Peyer's patch (tissue), 4 donors: ENCODE data around the gene COX8A. TPM values are rescaled to one million over a fixed set of nuclear protein-coding genes. Genes with fewer than 3 reads are reported as not detected.

Source experiments
- DNase-seq, 3 donors: peaks; one replicate each; pipeline ENCODE4 v3.0.0-alpha.2; 2017 to 2019
- H3K27ac ChIP-seq, 4 donors: fragments of 200-600 bp; sonication (generic); one replicate each; pipeline ENCODE4 v1.5.1; 2016 to 2019
- H3K27me3 ChIP-seq, 2 donors: fragments of 200-600 bp; sonication (generic); one replicate each; pipeline ENCODE4 v1.5.1; 2019
- H3K36me3 ChIP-seq, 3 donors: fragments of 200-600 bp; sonication (generic); one replicate each; pipeline ENCODE4 v1.5.1; 2016 to 2019
- H3K4me1 ChIP-seq, 4 donors: fragments of 200-600 bp; sonication (generic); one replicate each; pipeline ENCODE4 v1.5.1; 2016 to 2019
- H3K4me3 ChIP-seq, 4 donors: fragments of 200-600 bp; sonication (generic); 1 replicate in 3 of 4; 2 replicates in 1 of 4; pipeline ENCODE4 v1.5.1; 2016 to 2019; ENCODE audit warnings: mild to moderate bottlenecking in 1 of 4
- H3K9me3 ChIP-seq, 4 donors: fragments of 200-600 bp; sonication (generic); one replicate each; pipeline ENCODE4 v1.5.1; 2016 to 2019; ENCODE audit warnings: mild to moderate bottlenecking in 1 of 4
- POLR2A ChIP-seq, 2 donors: fragments of 450-650 bp; IDR thresholded peaks; one replicate each; pipeline ENCODE4 v1.5.1; 2017; ENCODE audit warnings: antibody characterized with exemption in 2 of 2, mild to moderate bottlenecking in 2 of 2, moderate library complexity in 2 of 2
- total RNA-seq, 4 donors: library from RNA; depleted of rRNA; stranded (reverse); fragments of >200 nt; gene quantifications; one replicate each; pipeline ENCODE4 v1.1.0, GENCODE V29; 2016
- TF ChIP-seq, protein P1 (sequence below), 6 experiments: fragments of 450-650 bp in 4 of 6; fragments of 200-600 bp in 2 of 6; sonication (generic) in 1 of 6; IDR thresholded peaks; one replicate each; pipeline ENCODE4 v1.5.1; 2017 to 2019; ENCODE audit warnings: antibody characterized with exemption in 6 of 6, mild to moderate bottlenecking in 3 of 6, moderate library complexity in 1 of 6

Gene COX8A
- total RNA-seq, 4 donors from 2014 or later: 390 to 1,297 (median 877) TPM

- Histone ChIP-seq H3K4me3 (no peak overlapping the region), H3K36me3 (no peaks in the 10 kb centered on the region), H3K27me3 (no peaks in the 10 kb centered on the region), H3K9me3 (no peaks in the 10 kb centered on the region), H3K4me1 (no peaks in the 10 kb centered on the region), H3K27ac (no peak overlapping the region)
- TF ChIP-seq, protein P1, sequence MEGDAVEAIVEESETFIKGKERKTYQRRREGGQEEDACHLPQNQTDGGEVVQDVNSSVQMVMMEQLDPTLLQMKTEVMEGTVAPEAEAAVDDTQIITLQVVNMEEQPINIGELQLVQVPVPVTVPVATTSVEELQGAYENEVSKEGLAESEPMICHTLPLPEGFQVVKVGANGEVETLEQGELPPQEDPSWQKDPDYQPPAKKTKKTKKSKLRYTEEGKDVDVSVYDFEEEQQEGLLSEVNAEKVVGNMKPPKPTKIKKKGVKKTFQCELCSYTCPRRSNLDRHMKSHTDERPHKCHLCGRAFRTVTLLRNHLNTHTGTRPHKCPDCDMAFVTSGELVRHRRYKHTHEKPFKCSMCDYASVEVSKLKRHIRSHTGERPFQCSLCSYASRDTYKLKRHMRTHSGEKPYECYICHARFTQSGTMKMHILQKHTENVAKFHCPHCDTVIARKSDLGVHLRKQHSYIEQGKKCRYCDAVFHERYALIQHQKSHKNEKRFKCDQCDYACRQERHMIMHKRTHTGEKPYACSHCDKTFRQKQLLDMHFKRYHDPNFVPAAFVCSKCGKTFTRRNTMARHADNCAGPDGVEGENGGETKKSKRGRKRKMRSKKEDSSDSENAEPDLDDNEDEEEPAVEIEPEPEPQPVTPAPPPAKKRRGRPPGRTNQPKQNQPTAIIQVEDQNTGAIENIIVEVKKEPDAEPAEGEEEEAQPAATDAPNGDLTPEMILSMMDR (IDR thresholded peaks at IDR 0.05): no peak
- no peak for TF ChIP-seq POLR2A (IDR thresholded peaks at IDR 0.05)
- no peak for DNase-seq
Measured at GRCh38 chr11:64020976-64021756, 46.7 kb downstream of the COX8A start.

DNA sequence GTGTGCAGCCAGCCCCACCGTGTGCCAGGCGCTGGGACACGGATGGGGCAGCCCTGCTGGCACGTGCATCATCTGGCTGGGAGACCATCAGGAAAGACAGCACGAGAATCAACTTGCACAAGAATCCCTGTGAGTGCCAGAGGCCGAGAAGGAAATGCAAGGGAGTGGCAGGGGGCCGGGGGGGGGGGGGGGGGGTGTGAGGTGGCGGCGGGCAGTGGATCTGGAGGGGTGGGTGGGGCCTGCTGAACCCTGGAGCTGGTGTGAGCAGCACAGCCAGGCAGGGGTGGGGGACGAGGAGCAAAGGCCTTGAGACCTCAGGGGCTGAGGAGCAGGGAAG lies 47.3 kb downstream of the COX8A start:
- Histone ChIP-seq H3K4me3 (no peak overlapping the region), H3K9me3 (no peaks in the 10 kb centered on the region), H3K4me1 (no peaks in the 10 kb centered on the region), H3K27ac (no peak overlapping the region), H3K27me3 (no peaks in the 10 kb centered on the region), H3K36me3 (no peaks in the 10 kb centered on the region)
- TF ChIP-seq POLR2A (IDR thresholded peaks at IDR 0.05): no peak
- TF ChIP-seq, protein P1 (IDR thresholded peaks at IDR 0.05): no peak
- DNase-seq: no peak

GRCh38 chr11:64022125-64022784 lies 47.8 kb downstream of the COX8A start:
- no peak overlapping the region for H3K4me3 ChIP-seq
- DNase-seq: no peak
- no peaks in the 10 kb centered on the region for H3K4me1 ChIP-seq
- no peaks in the 10 kb centered on the region for H3K27me3 ChIP-seq
- no peak for TF ChIP-seq POLR2A (IDR thresholded peaks at IDR 0.05)
- TF ChIP-seq, protein P1 (IDR thresholded peaks at IDR 0.05): no peak
- no peaks in the 10 kb centered on the region for H3K36me3 ChIP-seq
- no peak overlapping the region for H3K27ac ChIP-seq
- no peaks in the 10 kb centered on the region for H3K9me3 ChIP-seq

DNA sequence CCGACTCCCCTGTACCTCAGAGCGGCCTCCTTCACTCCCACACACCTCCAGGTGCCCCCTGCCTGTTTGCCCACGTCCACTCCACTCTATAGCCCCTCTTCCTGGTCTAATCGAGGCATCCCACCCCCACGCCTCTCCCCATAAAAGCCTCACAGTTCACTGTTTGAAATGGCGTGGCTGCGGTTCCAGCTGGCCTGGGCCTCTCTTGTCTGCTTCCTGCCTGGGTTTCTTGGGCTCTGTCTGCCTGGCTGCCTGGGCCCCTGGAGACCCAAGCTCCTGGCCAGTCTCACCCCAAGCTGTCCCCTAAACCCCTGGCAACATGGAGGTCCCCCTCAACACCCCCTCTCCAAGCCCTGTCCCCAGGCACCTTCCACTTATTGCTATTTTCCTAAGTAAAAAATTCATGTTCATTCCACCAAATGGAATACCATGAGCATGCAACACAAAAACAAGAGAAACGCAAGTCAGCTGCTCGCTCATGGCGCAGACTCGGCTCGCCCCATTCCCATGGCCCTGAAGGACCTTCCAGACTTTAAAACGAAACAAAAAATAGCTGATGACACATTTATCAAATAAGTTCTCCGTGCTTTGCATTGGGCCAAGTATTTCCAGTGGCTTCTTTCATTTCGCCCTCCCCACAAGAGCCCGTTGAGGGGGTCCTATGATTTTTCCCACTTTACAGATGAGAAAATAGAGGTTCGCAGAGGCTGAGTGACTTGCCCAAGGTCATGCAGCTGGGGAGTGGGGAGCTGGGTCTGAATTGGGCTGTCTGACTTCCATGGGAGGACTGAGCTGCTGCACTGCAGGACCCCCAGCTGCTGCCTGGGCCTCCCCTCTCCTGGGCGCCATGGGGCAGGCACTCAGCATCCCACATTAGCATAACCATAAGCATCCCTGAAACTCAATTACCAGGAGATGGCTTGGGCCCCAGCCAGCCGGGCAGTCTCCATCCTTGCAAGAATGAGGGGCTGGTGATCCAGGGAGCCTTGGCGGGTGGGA lies 49.6 kb downstream of the COX8A start:
- DNase-seq: no peak
- Histone ChIP-seq H3K27ac (no peak overlapping the region), H3K4me1 (no peaks in the 10 kb centered on the region), H3K4me3 (no peak overlapping the region), H3K36me3 (no peaks in the 10 kb centered on the region), H3K9me3 (no peaks in the 10 kb centered on the region), H3K27me3 (no peaks in the 10 kb centered on the region)
- TF ChIP-seq, protein P1 (IDR thresholded peaks at IDR 0.05): no peak
- TF ChIP-seq POLR2A (IDR thresholded peaks at IDR 0.05): no peak

GRCh38 chr11:64025205-64025604 lies 50.8 kb downstream of the COX8A start:
- no peaks in the 10 kb centered on the region for H3K27me3 ChIP-seq
- H3K4me1 ChIP-seq: no peaks in the 10 kb centered on the region
- TF ChIP-seq, protein P1 (IDR thresholded peaks at IDR 0.05): no peak
- no peak for TF ChIP-seq POLR2A (IDR thresholded peaks at IDR 0.05)
- no peak overlapping the region for H3K4me3 ChIP-seq
- no peak for DNase-seq
- no peak overlapping the region for H3K27ac ChIP-seq
- H3K9me3 ChIP-seq: no peaks in the 10 kb centered on the region
- no peaks in the 10 kb centered on the region for H3K36me3 ChIP-seq
